Hypothalamus (tissue), 51 donors: ENCODE data around the gene ADAMTS7.
"Not testable (repeated sequence)": the region's sequence is repeated elsewhere in the genome, so short reads cannot be mapped to it uniquely, and the experiment has no call there.

Source experiments
- DNase-seq, 51 donors: peaks; one replicate each; lab custom pipeline; 2025; lab: John Stamatoyannopoulos, UW

ADAMTS7 gene

GRCh38 chr15:78830514-78831228, 19.4 kb upstream of the ADAMTS7 start:
- DNase-seq = no peak

GRCh38 chr15:78828920-78829319, 17.7 kb upstream of the ADAMTS7 start:
- peak in 11 of 51 donors; percentile 2 to 38 (median 19) for DNase-seq

GRCh38 chr15:78822514-78822913, 11.2 kb upstream of the ADAMTS7 start:
- no peak for DNase-seq

GRCh38 chr15:78811825-78812183, 540 bp upstream of the ADAMTS7 start:
- peak in 3 of 51 donors; percentile 26 to 55 (median 32) for DNase-seq

- DNase-seq = peak in 8 of 51 donors; percentile 3 to 37 (median 13)
Measured at GRCh38 chr15:78810362-78811123, 721 bp downstream of the ADAMTS7 start.

GRCh38 chr15:78810003-78810361, 1.3 kb downstream of the ADAMTS7 start:
- DNase-seq = no peak

GRCh38 chr15:78808550-78808949, 2.7 kb downstream of the ADAMTS7 start:
- no peak for DNase-seq

GRCh38 chr15:78807359-78807758, 3.9 kb downstream of the ADAMTS7 start:
- DNase-seq = no peak

- DNase-seq = peak in 17 of 51 donors; percentile 3 to 34 (median 19)
Measured at GRCh38 chr15:78804391-78804792, 6.9 kb downstream of the ADAMTS7 start.

GRCh38 chr15:78800806-78801205, 10.5 kb downstream of the ADAMTS7 start:
- DNase-seq = no peak

GRCh38 chr15:78800189-78800588, 11.1 kb downstream of the ADAMTS7 start:
- no peak for DNase-seq

GRCh38 chr15:78799102-78799501, 12.2 kb downstream of the ADAMTS7 start:
- not testable (repeated sequence) for DNase-seq

- not testable (repeated sequence) for DNase-seq
Measured at GRCh38 chr15:78798355-78798754, 12.9 kb downstream of the ADAMTS7 start.

GRCh38 chr15:78797951-78798350, 13.3 kb downstream of the ADAMTS7 start:
- DNase-seq = no peak

GRCh38 chr15:78796510-78796909, 14.8 kb downstream of the ADAMTS7 start:
- no peak for DNase-seq

GRCh38 chr15:78795043-78795442, 16.2 kb downstream of the ADAMTS7 start:
- DNase-seq = no peak

GRCh38 chr15:78794446-78794845, 16.8 kb downstream of the ADAMTS7 start:
- DNase-seq = not testable (repeated sequence)

- DNase-seq = no peak
Measured at GRCh38 chr15:78791357-78791756, 19.9 kb downstream of the ADAMTS7 start.

GRCh38 chr15:78790027-78790426, 21.2 kb downstream of the ADAMTS7 start:
- DNase-seq = no peak

- DNase-seq = no peak
Measured at GRCh38 chr15:78789615-78790014, 21.6 kb downstream of the ADAMTS7 start.

- DNase-seq = no peak
Measured at GRCh38 chr15:78788016-78788660, 23.1 kb downstream of the ADAMTS7 start.

GRCh38 chr15:78782402-78782801, 28.9 kb downstream of the ADAMTS7 start:
- DNase-seq = not testable (repeated sequence)
